GM12878 (cell line): ENCODE data around the gene B3GNT3.

Experiments
- CBX5 ChIP-seq: sonication (generic); IDR thresholded peaks from 2 replicates; pipeline ENCODE4 v1.6.1; 2016; ENCODE audit warnings: low read depth, moderate library complexity, mild to moderate bottlenecking, inconsistent platforms
- PML ChIP-seq: IDR thresholded peaks from 2 replicates; pipeline ENCODE4 v1.6.1; 2012; ENCODE audit warnings: low read length, inconsistent platforms

- TF ChIP-seq PML (no peak), CBX5 (no peak)
Observed at GRCh38 chr19:17765069-17765618, 29.8 kb upstream of the B3GNT3 start.
